Inflammatory macrophage (primary cell): Measurements from ENCODE around the gene PPIL6.

Experiments
- DNase-seq, 2 donors: peaks; one replicate each; pipeline ENCODE4 v3.0.0-alpha.2; 2020 to 2022

Gene PPIL6

GRCh38 chr6:109449064-109449794 is 8.8 kb upstream of the PPIL6 start:
- no peak for DNase-seq

GRCh38 chr6:109448615-109449014 is 8.2 kb upstream of the PPIL6 start:
- no peak for DNase-seq

GRCh38 chr6:109447878-109448555 is 7.6 kb upstream of the PPIL6 start:
- peak; percentile 19 to 33 for DNase-seq

GRCh38 chr6:109447087-109447486 is 6.7 kb upstream of the PPIL6 start:
- no peak for DNase-seq

GRCh38 chr6:109446541-109446940 is 6.1 kb upstream of the PPIL6 start:
- no peak for DNase-seq

GRCh38 chr6:109446072-109446471 is 5.6 kb upstream of the PPIL6 start:
- DNase-seq = no peak

GRCh38 chr6:109445382-109445781 is 5.0 kb upstream of the PPIL6 start:
- no peak for DNase-seq

GRCh38 chr6:109443425-109443950 is 3.1 kb upstream of the PPIL6 start:
- no peak for DNase-seq

GRCh38 chr6:109442393-109442924 is 2.0 kb upstream of the PPIL6 start:
- DNase-seq = no peak

- DNase-seq = no peak
Observed at GRCh38 chr6:109441069-109441816, 815 bp upstream of the PPIL6 start.

GRCh38 chr6:109436041-109436440 is 4.4 kb downstream of the PPIL6 start:
- peak in 1 of 2 donors; percentile 47 for DNase-seq

GRCh38 chr6:109434456-109434855 is 6.0 kb downstream of the PPIL6 start:
- peak; percentile 79 to 80 for DNase-seq

GRCh38 chr6:109429496-109429895 is 10.9 kb downstream of the PPIL6 start:
- DNase-seq = no peak

GRCh38 chr6:109428889-109429477 is 11.4 kb downstream of the PPIL6 start:
- no peak for DNase-seq

- no peak for DNase-seq
Observed at GRCh38 chr6:109424946-109425345, 15.5 kb downstream of the PPIL6 start.

- DNase-seq = no peak
Observed at GRCh38 chr6:109421184-109421583, 19.2 kb downstream of the PPIL6 start.

- no peak for DNase-seq
Observed at GRCh38 chr6:109420751-109421150, 19.7 kb downstream of the PPIL6 start.

GRCh38 chr6:109417646-109418045 is 22.8 kb downstream of the PPIL6 start:
- no peak for DNase-seq

GRCh38 chr6:109411034-109411433 is 29.4 kb downstream of the PPIL6 start:
- no peak for DNase-seq

GRCh38 chr6:109406196-109406595 is 34.2 kb downstream of the PPIL6 start:
- peak; percentile 86 to 91 for DNase-seq

GRCh38 chr6:109397020-109397419 is 43.4 kb downstream of the PPIL6 start:
- peak; percentile 72 to 80 for DNase-seq

GRCh38 chr6:109396046-109396718 is 44.2 kb downstream of the PPIL6 start:
- no peak for DNase-seq
